ENCODE data around the gene DBT. TPM values are rescaled to one million over a fixed set of nuclear protein-coding genes. Genes with fewer than 3 reads are reported as not detected.

DBT gene
- total and polyA plus RNA-seq, 2 of the 8 experiments (the other 6 are each of a cell fraction or from before 2014, with no cell fraction given), result 3.3 to 24.6 TPM

GRCh38 chr1:100147875-100148274 lies 101.8 kb downstream of the DBT start:
- no peak for DNase-seq (ENCODE audit: low read depth in 1 of 2, low spot score in 2 of 2)
- H3K79me2 ChIP-seq (ENCODE audit: control insufficient read depth in 1 of 2, insufficient read depth in 2 of 2, low read length in 2 of 2), result no peaks in the 10 kb centered on the region
- H3K23ac ChIP-seq (ENCODE audit: insufficient read length), result no peak overlapping the region
- 39% methylated on average over 4 of the region's 4 CpGs; no CpG with 5 or more reads in 1 of the 2 experiments for WGBS, 2 experiments (ENCODE audit: extremely low coverage in 1 of 2, insufficient coverage in 1 of 2, insufficient read length in 1 of 2, insufficient replicate concordance in 2 of 2, low coverage in 1 of 2, low lambda C conversion rate in 2 of 2, missing lambda C conversion rate in 1 of 2)
- no peak overlapping the region for H2BK20ac ChIP-seq (ENCODE audit: low read length)
- H3K9ac ChIP-seq (replicated peaks in 1 of 4; ENCODE audit: extremely low read depth in 1 of 4, low read depth in 3 of 4, low read length in 3 of 4), result no peak overlapping the region
- CTCF ChIA-PET (ENCODE audit: partially characterized antibody), result no interaction called here
- no peak overlapping the region for H2BK120ac ChIP-seq (replicated peaks; ENCODE audit: low read depth, low read length)
- no peak overlapping the region for H2AK5ac ChIP-seq (ENCODE audit: low read depth, low read length)
- H4K5ac ChIP-seq (ENCODE audit: insufficient read length, low read depth, low read length), result no peak overlapping the region
- no peak overlapping the region for H2BK12ac ChIP-seq (ENCODE audit: low read depth, low read length)
- no peak overlapping the region for H3K14ac ChIP-seq (ENCODE audit: insufficient read length)
- H3K4me3 ChIP-seq (ENCODE audit: extremely low read depth in 1 of 4, insufficient read depth in 2 of 4, low read depth in 3 of 4, low read length in 4 of 4), result peak overlapping the region in 1 of 4 experiments; percentile 2; a peak in 1 of 8 replicates
- no peaks in the 10 kb centered on the region for H3K23me2 ChIP-seq (ENCODE audit: low read depth, low read length)
- peaks cover 0 to 6% (median 2%) of the 10 kb centered on the region in 4 experiments; a peak in 3 of 7 replicates for H3K4me1 ChIP-seq (replicated peaks in 1 of 4; ENCODE audit: control insufficient read depth in 3 of 4, insufficient read depth in 4 of 4, low read length in 3 of 4)
- H3K4ac ChIP-seq (replicated peaks; ENCODE audit: insufficient read length, low read depth, low read length), result no peak overlapping the region
- H2BK5ac ChIP-seq (ENCODE audit: low read depth, low read length), result no peak overlapping the region
- peak; percentile 57 for FAIRE-seq
- POLR2A ChIA-PET (ENCODE audit: partially characterized antibody), result no interaction called here
- peak overlapping the region in 1 of 2 experiments; percentile 15; a peak in 1 of 4 replicates for H3K4me2 ChIP-seq (ENCODE audit: insufficient read depth in 1 of 2, low read depth in 2 of 2, low read length in 2 of 2)
- no peaks in the 10 kb centered on the region for H3K79me1 ChIP-seq (ENCODE audit: low read depth, low read length)
- peaks cover 0 to 50% (median 9%) of the 10 kb centered on the region in 4 experiments; a peak in 5 of 8 replicates for H3K36me3 ChIP-seq (ENCODE audit: control insufficient read depth in 2 of 4, insufficient read depth in 4 of 4, low read length in 3 of 4)
- no peaks in the 10 kb centered on the region for H4K20me1 ChIP-seq (replicated peaks in 1 of 2; ENCODE audit: control insufficient read depth in 1 of 2, insufficient read depth in 2 of 2, low read length in 2 of 2)
- H2BK15ac ChIP-seq (ENCODE audit: low read length), result no peak overlapping the region
- H4K8ac ChIP-seq (ENCODE audit: extremely low read depth, insufficient read depth, low read length), result no peak overlapping the region
- no peaks in the 10 kb centered on the region for H3K9me3 ChIP-seq (ENCODE audit: insufficient read depth in 2 of 2, low read depth in 1 of 2, low read length in 1 of 2)
- no peak overlapping the region for H2AFZ ChIP-seq (ENCODE audit: low read length)
- H3K18ac ChIP-seq (ENCODE audit: extremely low read depth, low read length), result no peak overlapping the region
- no peak overlapping the region for H3K27ac ChIP-seq (ENCODE audit: low read depth, low read length)
- no peak overlapping the region for H3K56ac ChIP-seq (replicated peaks; ENCODE audit: insufficient read length, low read depth, low read length)
- H3K27me3 ChIP-seq (replicated peaks in 1 of 4; ENCODE audit: control insufficient read depth in 3 of 4, extremely low read depth in 1 of 4, insufficient read depth in 3 of 4, low read length in 3 of 4), result no peaks in the 10 kb centered on the region
- H4K91ac ChIP-seq (replicated peaks; ENCODE audit: insufficient read length, low read length), result no peak overlapping the region
- no peak for TF ChIP-seq SRF (IDR thresholded peaks at IDR 0.05; ENCODE audit: low read depth, low read length)

All from H1 (cell line).